NK-92 treated with Interleukin-12 subunit alpha and Interleukin-12 subunit beta, amount 100 ng/mL, for 24 hours (cell line): ENCODE data around the gene TUT7.
"Not testable (repeated sequence)": the region's sequence is repeated elsewhere in the genome, so short reads cannot be mapped to it uniquely, and the experiment has no call there.

Experiments used
- DNase-seq: peaks from one replicate; lab custom pipeline; 2025; lab: John Stamatoyannopoulos, UW

Gene TUT7, protein sequence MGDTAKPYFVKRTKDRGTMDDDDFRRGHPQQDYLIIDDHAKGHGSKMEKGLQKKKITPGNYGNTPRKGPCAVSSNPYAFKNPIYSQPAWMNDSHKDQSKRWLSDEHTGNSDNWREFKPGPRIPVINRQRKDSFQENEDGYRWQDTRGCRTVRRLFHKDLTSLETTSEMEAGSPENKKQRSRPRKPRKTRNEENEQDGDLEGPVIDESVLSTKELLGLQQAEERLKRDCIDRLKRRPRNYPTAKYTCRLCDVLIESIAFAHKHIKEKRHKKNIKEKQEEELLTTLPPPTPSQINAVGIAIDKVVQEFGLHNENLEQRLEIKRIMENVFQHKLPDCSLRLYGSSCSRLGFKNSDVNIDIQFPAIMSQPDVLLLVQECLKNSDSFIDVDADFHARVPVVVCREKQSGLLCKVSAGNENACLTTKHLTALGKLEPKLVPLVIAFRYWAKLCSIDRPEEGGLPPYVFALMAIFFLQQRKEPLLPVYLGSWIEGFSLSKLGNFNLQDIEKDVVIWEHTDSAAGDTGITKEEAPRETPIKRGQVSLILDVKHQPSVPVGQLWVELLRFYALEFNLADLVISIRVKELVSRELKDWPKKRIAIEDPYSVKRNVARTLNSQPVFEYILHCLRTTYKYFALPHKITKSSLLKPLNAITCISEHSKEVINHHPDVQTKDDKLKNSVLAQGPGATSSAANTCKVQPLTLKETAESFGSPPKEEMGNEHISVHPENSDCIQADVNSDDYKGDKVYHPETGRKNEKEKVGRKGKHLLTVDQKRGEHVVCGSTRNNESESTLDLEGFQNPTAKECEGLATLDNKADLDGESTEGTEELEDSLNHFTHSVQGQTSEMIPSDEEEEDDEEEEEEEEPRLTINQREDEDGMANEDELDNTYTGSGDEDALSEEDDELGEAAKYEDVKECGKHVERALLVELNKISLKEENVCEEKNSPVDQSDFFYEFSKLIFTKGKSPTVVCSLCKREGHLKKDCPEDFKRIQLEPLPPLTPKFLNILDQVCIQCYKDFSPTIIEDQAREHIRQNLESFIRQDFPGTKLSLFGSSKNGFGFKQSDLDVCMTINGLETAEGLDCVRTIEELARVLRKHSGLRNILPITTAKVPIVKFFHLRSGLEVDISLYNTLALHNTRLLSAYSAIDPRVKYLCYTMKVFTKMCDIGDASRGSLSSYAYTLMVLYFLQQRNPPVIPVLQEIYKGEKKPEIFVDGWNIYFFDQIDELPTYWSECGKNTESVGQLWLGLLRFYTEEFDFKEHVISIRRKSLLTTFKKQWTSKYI (N-terminal part only)

DNA sequence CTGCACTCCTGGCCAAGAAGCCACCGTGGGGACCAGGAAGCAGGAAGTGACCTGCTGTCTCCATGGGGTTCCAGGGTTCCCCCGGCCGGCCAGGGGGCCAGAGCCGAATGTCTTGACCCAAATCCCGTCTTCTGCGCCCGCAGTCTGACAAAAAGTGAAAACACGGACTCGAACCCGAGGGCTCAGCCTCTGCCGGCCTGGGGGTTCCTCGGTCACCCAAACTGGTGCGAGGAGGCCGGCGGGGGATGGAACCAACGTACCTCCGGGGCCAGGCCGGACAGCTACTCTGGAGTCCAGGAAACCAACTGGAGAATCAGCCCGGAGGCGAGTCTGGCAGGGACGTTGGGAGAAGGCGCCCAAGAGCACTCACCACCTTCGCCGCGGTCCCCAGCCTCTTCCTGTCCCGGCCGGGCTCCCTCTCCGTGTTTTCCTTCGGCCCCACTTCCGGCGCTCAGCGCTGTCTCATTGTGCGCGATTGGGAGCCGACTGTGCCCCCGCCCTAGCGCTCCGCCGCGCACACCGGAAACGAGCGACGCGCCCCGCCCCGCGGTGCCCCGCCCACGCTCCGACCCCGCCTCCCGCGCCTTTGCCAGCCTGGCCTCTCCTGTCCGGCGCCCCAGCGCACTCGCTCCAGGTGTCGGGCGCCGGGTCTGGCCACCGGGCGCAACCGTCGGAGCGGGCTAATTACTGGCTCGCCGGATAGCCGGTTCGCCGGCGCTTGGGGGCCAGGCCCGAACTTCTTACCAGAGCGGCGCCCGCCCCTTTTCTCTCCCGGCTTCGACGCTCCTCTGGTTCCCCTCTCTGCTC lies at the start of gene TUT7:
TSS of gene TUT7 (minus strand) at position 400 of the 807 bp plus-strand sequence. CDS start 1,211 bp downstream, outside the sequence.
- DNase-seq: peak; percentile 87

DNA sequence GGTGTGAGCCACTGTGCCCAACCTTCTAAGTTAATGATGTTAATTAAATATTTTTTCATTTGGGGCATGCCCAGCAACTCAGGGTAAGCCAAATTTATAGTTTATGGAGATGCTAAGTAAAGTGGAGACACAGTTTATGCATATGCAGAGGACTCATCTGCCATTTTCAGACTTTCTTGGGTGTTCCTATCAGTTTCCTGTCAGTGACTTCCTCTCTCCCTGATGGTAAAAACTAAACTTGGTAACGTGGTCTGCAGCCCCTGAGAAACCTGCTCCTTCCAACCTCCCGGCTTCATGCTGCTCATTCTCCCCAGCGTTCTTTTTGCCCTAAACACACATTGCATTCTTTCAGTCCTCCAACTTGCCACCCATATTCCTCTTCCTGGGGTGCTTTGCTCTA lies 48.4 kb upstream of the TUT7 start:
- DNase-seq: no peak

DNA sequence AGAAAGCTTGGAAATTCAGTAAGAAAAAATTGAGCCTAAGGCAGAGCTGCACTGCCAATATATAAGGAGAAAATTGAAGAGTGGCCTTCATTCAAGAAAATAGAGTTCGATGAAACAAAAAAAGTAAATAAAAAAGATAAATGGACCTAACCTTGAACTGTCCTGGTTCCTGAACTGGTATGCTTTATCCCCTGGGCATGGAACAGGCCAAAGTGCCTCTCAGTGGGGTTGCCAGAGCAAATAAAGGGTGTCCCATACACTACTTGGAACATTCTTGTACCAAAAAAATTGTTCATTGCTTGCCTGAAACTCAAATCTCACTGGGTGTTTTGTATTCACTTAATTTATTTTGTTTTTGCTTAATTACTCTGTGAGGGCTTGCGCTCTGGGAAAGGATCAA lies 42.2 kb upstream of the TUT7 start:
- no peak for DNase-seq

DNA sequence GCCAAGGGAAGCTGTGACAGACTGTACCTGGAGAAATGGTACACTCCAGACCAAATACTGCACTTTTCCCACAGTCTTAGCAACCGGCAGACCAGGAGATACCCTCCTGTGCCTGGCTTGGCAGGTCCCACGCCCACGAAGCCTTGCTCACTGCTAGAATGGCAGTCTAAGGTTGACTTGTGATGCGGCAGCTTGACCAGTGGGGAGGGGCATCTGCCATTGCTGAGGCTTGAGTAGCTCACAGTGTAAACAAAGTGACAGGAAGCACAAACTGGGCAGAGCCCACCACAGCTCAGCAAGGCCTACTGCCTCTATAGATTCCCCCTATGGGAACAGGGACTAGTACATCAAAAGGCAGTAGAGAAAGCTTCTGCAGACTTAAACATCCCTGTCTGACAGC lies 36.0 kb upstream of the TUT7 start:
- DNase-seq: not testable (repeated sequence)

DNA sequence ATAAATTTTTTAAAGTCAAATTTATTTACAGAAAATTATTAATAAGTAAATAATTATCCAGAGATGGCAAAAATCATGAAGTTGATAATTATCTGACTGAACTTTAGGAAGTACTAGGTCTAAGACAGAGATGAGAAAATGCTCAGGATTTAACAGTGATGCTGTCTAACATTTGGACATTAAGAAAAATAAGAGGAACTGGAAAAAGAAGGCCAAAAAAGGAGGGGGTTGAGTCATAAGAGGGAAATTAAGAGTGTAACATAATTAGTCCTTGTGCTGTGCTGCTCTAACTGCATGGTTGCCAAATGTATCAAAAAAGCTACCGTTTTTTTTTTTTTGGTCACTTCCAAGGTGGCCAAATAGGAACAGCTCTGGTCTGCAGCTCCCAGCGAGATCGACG lies 35.4 kb upstream of the TUT7 start:
- no peak for DNase-seq

DNA sequence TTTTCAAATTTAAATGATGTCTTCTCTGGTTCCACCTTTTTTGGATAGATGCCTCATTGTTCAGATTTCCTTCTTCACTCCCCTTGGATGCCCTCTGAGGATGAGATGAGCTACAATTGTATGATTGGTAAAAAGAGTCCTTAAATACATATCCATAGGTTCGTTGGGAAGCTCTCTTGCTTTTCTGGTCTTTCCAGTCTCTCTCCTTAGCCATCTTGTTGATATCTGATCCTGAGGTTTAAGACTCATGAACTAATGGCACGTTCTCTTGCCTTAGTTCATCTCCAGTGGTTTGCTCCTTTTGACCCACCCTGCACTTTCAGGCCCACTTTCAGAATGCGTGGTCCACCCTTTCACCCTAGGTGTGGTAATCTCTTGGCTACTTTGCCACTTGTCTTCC lies 33.2 kb upstream of the TUT7 start:
- no peak for DNase-seq

DNA sequence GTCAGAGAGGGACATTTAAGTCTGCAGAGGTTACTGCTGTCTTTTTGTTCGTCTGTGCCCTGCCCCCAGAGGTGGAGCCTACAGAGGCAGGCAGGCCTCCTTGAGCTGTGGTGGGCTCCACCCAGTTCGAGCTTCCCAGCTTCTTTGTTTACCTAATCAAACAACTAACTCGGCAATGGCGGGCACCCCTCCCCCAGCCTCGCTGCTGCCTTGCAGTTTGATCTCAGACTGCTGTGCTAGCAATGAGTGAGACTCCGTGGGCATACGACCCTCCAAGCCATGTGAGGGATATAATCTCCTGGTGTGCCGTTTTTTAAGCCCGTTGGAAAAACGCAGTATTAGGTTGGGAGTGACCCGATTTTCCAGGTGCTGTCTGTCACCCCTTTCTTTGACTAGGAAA lies 28.8 kb upstream of the TUT7 start:
- not testable (repeated sequence) for DNase-seq

DNA sequence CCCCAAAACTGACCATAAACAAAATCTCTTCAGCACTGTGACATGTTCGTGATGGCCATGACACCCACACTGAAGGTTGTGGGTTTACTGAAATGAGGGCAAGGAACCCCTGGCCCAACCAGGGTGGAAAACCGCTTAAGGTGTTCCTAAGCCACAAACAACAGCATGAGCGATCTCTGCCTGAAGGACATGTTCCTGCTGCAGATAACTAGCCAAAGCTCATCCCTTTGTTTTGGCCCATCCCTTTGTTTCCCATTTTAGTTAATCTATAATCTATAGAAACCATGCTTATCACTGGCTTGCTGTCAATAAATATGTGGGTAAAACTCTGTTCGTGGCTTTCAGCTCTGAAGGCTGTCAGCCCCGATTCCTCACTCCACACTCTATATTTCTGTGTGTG lies 21.8 kb upstream of the TUT7 start:
- DNase-seq: no peak

DNA sequence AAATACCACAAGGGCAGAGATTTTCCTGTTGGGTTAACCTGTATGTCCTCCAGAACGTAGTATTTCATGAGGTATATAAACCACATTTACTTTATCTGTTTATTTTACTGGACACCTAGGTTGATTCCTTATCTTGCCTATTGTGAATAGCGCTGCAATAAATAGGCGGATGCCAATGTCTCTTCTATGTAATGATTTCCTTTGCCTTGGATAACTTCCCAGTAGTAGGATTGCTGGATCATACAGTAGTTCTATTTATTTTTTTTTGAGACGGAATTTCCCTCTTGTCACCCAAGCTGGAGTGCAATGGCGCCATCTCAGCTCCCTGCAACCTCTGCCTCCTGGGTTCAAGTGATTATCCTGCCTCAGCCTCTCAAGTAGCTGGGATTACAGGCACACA lies 15.6 kb upstream of the TUT7 start:
- no peak for DNase-seq

DNA sequence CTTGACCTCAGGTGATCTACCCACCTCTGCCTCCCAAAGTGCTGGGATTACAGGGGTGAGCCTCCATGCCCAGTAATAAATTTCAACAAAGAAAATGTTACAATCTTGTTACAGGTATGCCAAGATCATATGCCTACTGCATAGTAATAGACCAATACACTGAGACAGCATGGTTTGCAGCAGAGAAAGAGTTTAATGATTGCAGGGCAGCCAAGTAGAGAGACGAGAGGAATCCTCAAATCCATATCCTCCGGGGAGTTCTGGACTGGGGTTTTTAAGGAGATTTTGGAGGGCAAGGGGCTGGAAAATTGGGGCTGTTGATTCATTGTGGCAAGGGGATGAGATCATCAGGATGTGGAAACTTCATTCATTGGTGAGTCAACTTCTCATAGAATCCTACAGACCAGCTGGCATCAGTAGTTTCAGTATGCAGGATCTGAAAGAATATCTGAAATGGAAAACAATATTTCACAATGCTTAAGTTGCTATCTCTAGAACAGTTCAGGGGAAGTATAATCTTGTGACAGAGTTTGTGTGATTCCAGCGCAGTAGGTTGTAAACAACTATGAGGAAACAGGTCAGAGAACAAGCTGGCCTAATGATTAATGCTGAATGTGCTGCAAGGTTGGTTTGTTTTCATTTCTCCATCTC lies 14.8 kb upstream of the TUT7 start:
- no peak for DNase-seq

DNA sequence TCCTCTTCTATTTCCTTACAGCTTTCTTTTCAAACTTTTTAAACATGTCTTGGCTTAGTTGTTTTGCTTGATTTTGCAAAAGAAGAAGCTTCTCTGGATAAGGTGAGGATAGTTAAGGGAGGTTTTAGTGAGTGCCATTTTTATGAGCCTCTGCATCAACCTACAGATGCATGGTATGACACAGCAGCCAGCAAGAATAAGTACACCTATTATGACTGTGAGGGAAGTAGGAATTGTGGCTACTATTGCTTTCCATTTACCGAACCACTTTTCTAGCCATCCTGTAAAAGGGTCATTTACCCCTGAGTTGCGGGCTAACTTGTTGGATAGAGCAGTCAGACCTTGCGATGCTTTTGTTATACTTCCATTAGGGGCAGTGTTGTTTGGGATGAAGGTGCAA lies 7.0 kb upstream of the TUT7 start:
- DNase-seq: no peak

DNA sequence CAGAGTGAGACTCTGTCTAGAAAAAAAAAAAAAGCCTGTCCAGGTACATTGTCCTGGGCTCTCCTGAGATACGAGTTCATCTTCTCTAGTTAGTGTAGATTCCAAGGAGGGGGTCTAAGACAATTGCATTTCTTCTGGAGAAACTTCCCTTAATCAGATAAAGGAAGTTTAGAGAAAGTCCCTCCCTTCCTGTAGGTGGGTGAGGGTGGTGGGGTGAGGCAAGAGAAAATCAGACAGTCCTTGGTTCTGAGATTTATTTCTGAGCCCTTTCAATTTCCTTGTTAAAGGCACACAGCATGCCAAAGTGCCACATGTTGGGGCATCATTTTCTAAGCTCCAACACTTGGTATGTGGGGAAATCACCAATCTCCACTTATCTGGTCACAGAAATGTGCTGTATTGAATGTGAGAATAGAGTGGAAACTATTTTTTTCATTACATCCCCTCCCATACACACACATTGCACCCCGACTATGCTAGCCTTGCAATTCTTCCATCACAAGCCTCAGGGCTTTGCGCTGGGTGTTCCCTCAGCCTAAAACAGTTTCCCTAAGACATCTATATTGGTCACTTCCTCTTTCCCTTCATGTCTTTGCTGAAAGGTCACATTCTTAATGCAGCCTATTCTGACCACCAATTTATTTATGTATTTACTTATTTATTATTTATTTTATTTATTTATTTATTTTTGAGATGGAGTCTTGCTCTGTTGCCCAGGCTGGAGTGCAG lies 5.1 kb upstream of the TUT7 start:
- no peak for DNase-seq

DNA sequence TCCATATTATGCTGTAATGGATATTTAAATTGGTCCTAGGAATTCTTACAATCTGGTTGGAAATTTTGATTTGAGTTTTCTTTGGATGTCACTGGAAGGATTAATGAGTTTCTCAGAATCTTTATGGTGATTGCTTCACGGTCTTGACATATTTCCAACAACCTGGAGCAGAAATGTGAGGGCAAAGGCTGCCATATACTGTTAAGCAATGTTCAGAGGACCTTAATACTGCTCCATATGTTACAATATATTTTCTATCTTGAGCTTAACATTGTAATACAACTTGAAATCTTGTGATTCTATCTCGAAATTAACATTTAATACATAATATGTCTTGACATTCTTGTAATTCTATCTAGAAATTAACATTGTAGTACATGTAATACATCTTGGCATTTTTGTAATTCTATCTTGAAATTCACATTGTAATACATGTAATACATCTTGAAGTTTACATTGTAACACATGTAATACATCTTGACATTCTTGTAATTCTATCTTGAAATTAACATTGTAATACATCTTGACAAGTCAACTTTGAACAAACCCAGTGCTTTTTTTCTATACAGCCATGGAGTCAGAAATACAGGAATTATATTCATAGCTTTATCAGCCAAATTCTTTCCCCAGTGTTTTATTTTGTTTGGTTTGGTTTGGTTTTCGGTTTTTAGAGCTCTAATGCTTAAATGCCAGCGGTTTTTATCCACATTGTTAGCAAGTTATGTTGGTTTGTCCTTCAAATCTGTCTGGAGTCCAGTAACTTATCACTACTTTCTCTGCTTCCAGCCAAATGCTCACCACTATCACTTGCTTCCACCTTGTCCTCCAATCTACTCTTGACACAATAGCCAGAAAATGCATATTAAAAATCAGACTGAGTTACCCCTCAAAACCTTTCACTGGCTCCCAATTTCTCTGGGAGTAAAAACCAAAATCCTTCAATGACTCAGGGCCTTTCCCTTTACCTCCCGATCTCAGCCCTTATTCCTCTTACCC lies 3.0 kb upstream of the TUT7 start:
- no peak for DNase-seq

DNA sequence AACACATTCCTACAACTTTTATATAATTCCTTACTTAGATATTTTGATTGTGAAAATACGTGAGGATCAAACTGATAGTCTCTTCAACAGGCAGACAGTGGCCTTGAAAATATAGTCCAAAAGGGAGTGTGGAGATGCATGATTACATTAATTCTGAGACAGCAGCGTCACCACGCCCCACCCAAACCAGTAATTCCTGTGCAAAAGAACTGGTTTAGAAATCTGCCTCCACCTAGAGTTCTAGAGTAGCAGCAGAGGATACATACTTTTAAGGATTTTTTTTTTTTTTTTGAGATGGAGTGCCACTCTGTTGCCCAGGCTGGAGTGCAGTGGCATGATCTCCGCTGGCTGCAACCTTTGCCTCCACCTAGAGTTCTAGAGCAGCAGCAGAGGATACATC lies 1.6 kb upstream of the TUT7 start:
- no peak for DNase-seq

DNA sequence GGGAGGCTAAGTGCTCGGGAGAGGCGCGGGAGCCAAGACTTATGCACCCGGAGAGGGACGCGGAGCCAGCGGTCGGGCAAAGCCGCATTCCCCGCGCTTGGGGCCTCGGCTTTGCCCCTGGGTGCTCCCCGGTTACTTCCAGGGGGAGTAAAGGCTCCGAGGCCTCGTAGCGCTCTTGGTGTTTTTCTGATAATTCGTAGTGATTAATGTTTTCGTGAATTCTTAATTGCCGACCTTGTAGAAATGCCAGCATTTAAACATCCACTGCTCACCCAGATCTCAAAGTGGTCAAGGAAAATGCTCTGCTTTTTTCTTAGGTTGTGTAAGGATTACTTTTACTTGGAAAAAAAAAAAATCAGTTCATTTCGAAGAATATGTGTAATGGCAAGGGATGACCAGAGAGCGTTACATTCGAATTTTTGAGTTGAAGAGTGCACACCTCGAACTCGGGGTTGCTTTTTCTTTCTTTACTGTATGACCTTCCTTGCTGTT lies 654 bp upstream of the TUT7 start:
- DNase-seq: no peak

DNA sequence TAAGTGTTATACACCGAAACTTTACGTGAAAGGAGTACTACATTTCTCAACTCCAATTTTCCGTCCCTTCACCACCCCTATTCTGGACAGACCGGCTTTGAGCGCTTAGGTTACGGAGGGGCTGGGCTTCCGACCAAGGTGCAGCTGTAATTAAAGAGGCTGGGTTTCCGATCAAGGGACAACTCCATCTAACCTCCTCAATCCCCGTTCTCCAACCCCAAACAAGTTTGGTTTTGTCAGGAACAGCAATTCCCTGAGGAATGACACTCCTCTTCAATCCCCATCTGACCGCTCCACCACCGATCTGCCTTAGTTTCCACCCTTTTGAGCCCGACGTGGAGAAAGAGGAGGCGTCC lies 577 bp downstream of the TUT7 start:
- no peak for DNase-seq

DNA sequence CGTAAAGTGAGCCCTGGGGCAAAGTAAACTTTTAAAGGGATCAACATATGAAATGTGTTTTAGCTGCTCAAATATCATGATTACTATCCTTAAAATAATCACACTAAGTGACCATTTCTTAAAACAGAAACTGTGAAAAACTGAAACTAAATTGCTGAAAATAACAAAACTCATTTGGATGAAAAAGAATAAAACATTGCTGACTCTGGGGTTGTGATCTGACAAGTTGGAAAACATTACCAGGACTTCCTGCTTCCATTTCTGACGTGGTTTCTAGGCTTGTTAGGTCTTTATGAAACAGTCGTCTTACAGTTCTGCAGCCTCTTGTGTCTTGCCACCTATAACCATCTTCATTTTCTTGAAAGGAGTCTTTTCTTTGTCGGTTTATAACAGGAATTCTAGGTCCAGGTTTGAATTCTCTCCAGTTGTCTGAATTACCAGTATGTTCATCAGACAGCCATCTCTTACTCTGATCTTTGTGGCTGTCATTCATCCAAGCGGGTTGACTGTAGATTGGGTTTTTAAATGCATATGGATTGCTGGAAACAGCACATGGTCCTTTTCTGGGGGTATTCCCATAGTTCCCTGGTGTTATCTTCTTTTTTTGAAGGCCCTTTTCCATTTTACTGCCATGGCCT lies 1.7 kb downstream of the TUT7 start:
- DNase-seq: no peak

DNA sequence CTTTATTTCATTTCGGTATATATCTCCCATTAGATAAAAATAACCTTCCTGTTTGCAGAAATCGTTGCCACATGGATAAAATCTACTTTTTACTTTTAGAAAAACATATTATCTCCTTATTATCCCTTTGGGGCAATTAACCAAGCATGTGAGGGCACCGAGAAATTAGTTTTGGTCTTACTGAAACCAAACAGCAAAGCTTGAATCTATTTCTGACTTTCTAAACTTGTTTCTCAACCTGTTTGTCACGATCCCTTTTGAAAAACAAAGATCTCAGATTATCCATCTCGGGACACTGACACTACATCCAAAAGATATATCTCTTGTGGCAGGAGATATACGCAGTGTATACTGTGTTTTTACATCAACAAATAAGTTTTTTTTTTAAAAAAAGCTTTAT lies 2.3 kb downstream of the TUT7 start:
- DNase-seq: no peak
